HG02798 (cell line): ENCODE data around the gene TBPL1.

ENCODE experiments used
- ATAC-seq: cut with Tn5 transposase; IDR thresholded peaks from one replicate; pipeline ENCODE4 v1.9.1; 2021; ENCODE audit warnings: mild to moderate bottlenecking; ENCODE audit not compliant: unreplicated experiment, poor library complexity

Gene TBPL1

GRCh38 chr6:134031696-134032255 is 78.8 kb downstream of the TBPL1 start:
- no peak for ATAC-seq

GRCh38 chr6:134034478-134034877 is 81.5 kb downstream of the TBPL1 start:
- no peak for ATAC-seq

- peak; percentile 22 for ATAC-seq
Measured at GRCh38 chr6:134034961-134035822, 82.2 kb downstream of the TBPL1 start.

DNA sequence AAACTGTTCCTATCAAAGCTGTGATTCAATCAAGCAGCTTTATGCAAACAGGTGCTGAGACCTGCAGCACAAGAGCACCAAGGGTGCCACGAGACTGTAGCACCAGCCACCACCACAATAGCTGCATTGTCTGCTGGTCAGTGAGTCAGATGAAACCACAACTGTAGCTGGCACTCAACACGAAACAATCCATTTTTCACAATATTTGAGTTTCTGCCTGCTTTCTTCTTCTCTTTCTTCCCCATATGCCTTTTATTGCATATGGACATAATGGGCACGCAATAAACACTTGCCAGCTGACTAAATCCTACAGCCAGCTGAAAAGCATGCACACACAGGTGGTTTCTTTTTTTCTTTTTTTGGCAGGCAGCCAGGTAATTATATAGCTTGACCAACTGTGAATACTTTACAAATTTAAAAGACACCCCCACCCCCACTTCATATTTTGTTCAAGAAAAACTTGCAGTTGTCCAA is 82.8 kb downstream of the TBPL1 start:
- peak; percentile 67 for ATAC-seq

DNA sequence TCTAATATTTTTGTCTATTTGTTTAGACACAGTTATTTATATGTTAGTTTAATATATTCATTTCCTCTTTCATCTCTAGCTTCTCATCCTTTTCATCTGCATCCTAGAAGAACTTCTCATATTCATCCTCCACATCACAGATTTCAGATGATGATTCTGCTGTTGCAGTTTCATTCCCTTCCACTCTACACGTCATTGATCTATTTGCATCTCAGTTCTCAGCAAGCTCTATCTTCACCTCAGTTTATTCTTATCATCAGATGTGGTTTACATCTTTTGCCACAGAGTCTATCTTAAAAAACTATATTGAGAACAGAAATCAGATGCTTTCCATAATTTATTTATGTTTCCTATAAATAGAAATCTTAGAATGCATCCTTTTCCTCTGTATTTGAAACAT is 86.1 kb downstream of the TBPL1 start:
- ATAC-seq = no peak
